NCI-H460 (cell line): ENCODE measurements around the gene NADK2. TPM values are rescaled to one million over a fixed set of nuclear protein-coding genes. Genes with fewer than 3 reads are reported as not detected.

Experiments
- small RNA-seq, 2 experiments: library from RNA; depleted of rRNA; stranded (forward); fragments of <200 nt; gene quantifications; one replicate each; pipeline ENCODE3, GENCODE V24; 2014
- total RNA-seq: library from RNA; depleted of rRNA; stranded (reverse); fragments of >200 nt; shearing (Covaris generic); gene quantifications from 2 replicates; pipeline ENCODE4 v1.2.3, GENCODE V29; 2014; rRNA removed

NADK2 gene
- total RNA-seq, 1 experiment from 2014 or later: 33.6 TPM

Small RNA genes within 50 kb of the gene (small RNA-seq; reads per million reads assigned to genes)
- gene MIR580 (0.04 to 1.4 reads per million in 2 experiments), gene RNU6-1305P (0 reads per million in 2 experiments)

Other genes with a start within 250 kb of the NADK2 start
- gene UGT3A2, start 175.0 kb downstream of the NADK2 start, total RNA-seq: not detected in 2 replicates
- gene LMBRD2, start 90.0 kb downstream of the NADK2 start, total RNA-seq: 9.7 and 11.5 TPM in 2 replicates
- gene SKP2, start 89.8 kb downstream of the NADK2 start, total RNA-seq: 33.3 and 35.0 TPM in 2 replicates
- 0.17 TPM in 1 of 2 replicates, not detected in the other for gene RANBP3L, start 60.0 kb upstream of the NADK2 start, total RNA-seq